ENCODE results near the gene PARD6G.

PARD6G gene

GRCh38 chr18:80213182-80213581, 34.1 kb downstream of the PARD6G start:
- DNase-seq (ENCODE audit: low read depth): no peak

- no peak for DNase-seq (ENCODE audit: low read depth)
Observed at GRCh38 chr18:80210312-80211083, 36.8 kb downstream of the PARD6G start.

- no peak for DNase-seq (ENCODE audit: low read depth)
Observed at GRCh38 chr18:80208620-80209019, 38.7 kb downstream of the PARD6G start.

- DNase-seq (ENCODE audit: low read depth): no peak
Observed at GRCh38 chr18:80205294-80205693, 42.0 kb downstream of the PARD6G start.

- DNase-seq (ENCODE audit: low read depth): no peak
Observed at GRCh38 chr18:80204142-80204541, 43.2 kb downstream of the PARD6G start.

DNA sequence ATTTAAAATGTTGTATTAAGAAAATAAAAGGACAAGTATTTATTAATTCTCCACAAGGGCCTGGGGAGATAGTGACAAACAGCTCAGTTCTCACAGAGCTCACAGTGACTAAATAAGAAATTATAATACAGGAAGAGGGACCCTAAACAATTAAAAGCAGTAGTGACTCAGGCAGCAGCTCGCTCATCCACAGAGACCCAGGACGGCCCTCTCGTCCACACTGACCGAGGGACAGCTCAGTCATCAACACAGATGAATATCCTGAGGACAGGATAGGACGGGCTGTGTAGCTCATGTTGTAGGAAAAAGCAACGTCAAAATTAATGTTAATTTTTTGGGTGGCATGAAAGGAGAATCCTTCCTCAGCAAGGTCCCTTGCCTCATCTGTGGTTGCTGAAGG, 44.1 kb downstream of the PARD6G start:
- no peak for DNase-seq (ENCODE audit: low read depth)

GRCh38 chr18:80202264-80202998, 44.9 kb downstream of the PARD6G start:
- DNase-seq (ENCODE audit: low read depth): no peak

DNA sequence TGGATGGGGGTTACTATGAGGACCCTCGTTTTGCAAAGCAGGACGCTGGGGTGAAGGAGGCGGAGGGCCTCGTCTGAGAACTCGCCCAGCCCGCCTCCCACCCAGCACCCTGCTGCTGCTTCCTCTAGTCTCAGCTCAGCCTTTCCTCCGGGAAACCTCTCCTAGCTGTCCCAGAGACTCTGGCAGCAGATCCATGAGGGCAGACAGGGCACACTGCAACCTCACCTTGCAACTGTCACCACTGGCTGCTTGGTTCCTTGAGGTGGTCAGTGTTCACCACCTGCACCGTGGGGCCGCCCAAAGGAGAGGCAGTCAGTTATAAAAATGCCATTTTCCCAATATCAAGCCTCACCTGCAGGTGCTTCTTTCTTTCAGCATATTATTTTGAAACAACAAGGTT, 45.6 kb downstream of the PARD6G start:
- no peak for DNase-seq (ENCODE audit: low read depth)

GRCh38 chr18:80200932-80201672, 46.2 kb downstream of the PARD6G start:
- DNase-seq (ENCODE audit: low read depth): no peak

DNA sequence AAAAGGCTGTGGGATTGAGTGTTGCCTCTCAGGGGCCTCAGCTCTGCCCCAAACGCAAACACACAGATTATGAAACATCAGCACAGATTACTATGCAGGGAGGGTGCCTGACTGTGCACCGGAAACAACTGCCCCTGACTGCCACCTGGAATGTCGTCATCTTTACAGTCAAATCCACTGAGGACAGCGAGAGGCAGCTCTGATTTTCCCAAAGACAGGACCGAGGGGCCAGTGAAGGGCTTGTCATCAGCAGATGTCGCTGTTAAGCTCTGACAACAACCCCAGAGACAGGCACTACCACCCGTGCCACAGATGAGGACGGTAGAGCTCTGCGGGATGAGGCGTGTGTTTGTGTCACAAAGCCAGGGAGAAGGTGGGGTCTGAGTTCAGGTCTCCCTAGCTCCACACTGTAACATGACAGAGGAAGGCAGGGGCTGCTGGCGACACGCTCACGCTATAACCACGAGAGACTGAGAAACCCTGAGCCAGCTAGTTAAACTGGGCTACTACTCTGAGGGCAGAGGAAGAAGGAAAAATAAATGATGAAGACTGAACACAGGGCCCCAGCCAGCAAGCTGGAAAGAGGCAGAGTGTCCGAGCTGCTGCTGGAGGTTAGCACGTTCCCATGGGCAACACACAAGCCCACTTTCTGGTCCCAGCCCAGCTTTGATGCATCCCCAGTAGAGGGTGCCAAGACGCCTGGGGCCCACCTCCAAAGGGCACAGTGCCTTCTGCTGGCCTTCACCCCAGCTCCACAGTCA, 47.0 kb downstream of the PARD6G start:
- no peak for DNase-seq (ENCODE audit: low read depth)

- no peak for DNase-seq (ENCODE audit: low read depth)
Observed at GRCh38 chr18:80198994-80199748, 48.1 kb downstream of the PARD6G start.

- no peak for DNase-seq (ENCODE audit: low read depth)
Observed at GRCh38 chr18:80198391-80198790, 48.9 kb downstream of the PARD6G start.

- no peak for DNase-seq (ENCODE audit: low read depth)
Observed at GRCh38 chr18:80197528-80197927, 49.8 kb downstream of the PARD6G start.

DNA sequence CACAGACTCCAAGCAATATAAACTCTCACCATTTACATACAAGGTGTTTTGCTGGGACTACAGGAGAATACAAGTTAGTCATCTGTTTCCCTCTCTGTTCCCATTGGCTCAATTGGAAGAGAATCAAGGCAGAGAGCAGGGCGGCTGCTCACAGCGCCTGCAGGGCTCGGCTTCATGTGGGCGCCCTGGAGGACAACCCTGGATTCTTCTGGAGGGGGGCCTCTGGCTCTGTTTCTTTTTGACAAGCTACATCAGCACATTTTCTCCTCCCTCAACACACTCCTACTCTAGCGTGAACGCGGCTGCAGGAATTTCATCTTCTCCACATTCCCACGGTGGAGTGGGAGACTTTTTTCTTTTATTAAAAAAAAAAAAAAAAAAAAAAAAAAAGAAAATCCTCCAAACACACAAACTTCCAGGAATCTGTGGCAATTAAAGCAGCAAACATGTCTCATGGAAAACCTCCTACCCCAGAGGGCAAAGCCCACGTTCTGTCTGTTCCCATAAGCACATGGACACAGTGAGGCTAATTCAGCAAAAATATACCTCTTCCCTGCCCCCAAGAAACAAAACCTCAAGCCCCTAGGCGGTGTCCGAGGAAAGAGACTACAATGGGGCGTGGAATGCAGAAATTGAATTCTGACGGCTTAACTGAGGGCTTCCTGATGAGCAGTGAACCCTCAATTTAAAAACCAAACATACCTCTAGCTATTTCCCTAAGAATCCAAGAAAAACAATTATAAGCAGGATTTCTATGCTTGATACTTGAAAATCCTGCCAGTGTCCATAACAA, 50.6 kb downstream of the PARD6G start:
- no peak for DNase-seq (ENCODE audit: low read depth)

GRCh38 chr18:80194874-80195570, 52.3 kb downstream of the PARD6G start:
- no peak for DNase-seq (ENCODE audit: low read depth)

DNA sequence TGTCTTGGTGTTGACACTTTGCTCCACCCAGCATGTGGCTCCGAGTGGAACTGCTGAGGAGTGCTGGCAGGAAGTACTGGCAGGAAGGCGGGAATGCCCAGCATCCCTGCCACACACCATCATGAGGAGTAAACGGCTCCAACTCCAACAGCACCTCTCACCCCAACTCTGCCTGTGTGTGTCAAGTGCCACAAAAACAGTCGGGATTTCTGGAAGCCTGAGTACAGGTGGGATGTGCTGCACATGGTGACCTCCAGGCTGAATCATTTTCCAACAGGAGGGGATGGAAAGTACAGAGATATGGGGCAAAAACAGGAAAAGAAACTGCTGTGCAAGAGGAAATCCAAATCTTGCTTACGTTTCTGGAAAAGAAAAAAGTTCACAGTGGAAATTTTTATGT, 53.6 kb downstream of the PARD6G start:
- no peak for DNase-seq (ENCODE audit: low read depth)

- no peak for DNase-seq (ENCODE audit: low read depth)
Observed at GRCh38 chr18:80192653-80193385, 54.5 kb downstream of the PARD6G start.

DNA sequence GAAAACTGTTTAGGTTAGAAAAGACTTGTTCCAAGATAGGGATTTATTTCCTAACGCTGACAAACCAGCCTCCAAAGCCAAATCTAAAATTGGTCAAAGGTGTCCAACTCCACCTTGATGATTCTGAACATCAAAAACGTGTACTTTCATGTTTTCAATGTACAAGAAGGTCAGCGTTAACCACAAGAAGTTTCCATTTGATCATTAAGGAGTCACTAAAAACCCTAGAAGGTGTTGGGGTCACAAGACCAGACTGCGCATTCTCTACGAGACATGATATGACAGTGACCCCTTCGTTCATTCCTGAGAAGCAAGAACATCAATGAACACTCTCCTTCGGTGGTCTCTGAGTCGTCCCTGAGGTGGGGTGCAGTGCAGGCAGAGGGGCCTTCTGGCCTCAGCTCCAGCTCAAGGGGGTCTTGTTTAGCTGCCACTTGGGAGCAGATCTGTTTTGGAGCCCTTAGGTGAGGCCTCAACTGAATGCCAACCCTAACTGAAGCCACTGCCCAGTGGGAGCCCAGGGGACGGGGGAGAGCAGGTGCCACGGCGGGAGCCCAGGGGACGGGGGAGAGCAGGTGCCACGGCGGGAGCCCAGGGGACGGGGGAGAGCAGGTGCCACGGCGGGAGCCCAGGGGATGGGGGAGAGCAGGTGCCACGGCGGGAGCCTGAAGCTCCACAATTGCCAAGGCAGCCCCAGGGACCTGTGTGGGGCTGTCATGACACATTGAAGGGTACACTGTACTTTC, 55.2 kb downstream of the PARD6G start:
- no peak for DNase-seq (ENCODE audit: low read depth)
